ENCODE measurements around the gene SBK2. TPM values are rescaled to one million over a fixed set of nuclear protein-coding genes. Genes with fewer than 3 reads are reported as not detected.

The SBK2 gene
- total RNA-seq, 1 experiment from 2014 or later, result not detected

- Histone ChIP-seq H3F3A (ENCODE audit: low read length, unreplicated experiment) (no peaks in the 10 kb centered on the region), H4K20me1 (ENCODE audit: low read length) (no peaks in the 10 kb centered on the region), H3K27ac (ENCODE audit: low read length) (no peak overlapping the region), H3K4me3 (ENCODE audit: low read length) (no peak overlapping the region), H3K9me2 (replicated peaks; ENCODE audit: low read length) (no peaks in the 10 kb centered on the region), H3K9ac (ENCODE audit: low read length) (no peak overlapping the region), H3K9me3 (ENCODE audit: low read length) (no peaks in the 10 kb centered on the region), H3K79me2 (ENCODE audit: low read length) (no peaks in the 10 kb centered on the region), H3K4me1 (ENCODE audit: insufficient read depth, low read length) (peaks cover 17% of the 10 kb centered on the region), H3K36me3 (ENCODE audit: low read depth, low read length) (no peaks in the 10 kb centered on the region), H3K4me2 (ENCODE audit: low read length) (no peak overlapping the region), H3K27me3 (ENCODE audit: low read length) (no peaks in the 10 kb centered on the region), H2AFZ (ENCODE audit: low read length) (0 out of 2 replicates have a peak overlapping the region, but pooled peaks have one; percentile 16)
- ChIA-PET CTCF (no interaction called here), POLR2A (ENCODE audit: unreplicated experiment) (no interaction called here)
- BruUV-seq (replicated peaks), result no TSS peak
- ATAC-seq (peak; percentile 11), DNase-seq (peak; percentile 31)
- TF ChIP-seq EZH2phosphoT487 (IDR thresholded peaks at IDR 0.05; ENCODE audit: borderline replicate concordance, low read length) (no peak), EZH2 (IDR thresholded peaks at IDR 0.05; ENCODE audit: low read length, unreplicated experiment) (no peak), CTCF (conservative IDR thresholded peaks at IDR 0.05; ENCODE audit: low read depth, low read length) (no peak)
- intact Hi-C loops (cut with micrococcal nuclease), result no loop called here
Measured at GRCh38 chr19:55553217-55554182, 16.6 kb upstream of the SBK2 start.

DNA sequence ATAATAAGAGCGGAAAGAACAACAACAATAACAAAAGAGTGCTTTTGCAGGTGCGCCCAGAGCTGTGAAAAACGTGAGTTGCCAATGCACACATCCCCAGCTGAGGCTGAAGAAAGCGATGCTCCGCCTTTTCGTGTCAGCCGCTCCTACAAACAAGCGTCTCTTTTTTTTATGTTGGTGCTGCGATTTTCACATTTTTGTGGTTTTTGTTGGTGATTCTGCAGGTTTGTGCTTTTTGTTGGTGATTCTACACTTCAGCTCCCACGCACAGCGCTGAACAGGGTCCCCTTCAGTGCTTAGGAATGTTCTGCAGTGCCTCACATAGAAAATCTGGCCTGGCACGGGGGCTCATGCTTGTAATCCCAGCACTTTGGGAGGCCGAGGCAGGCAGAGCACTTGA lies 15.7 kb upstream of the SBK2 start:
- no peak overlapping the region for H3K27ac ChIP-seq (ENCODE audit: low read length)
- H3K9me3 ChIP-seq (ENCODE audit: low read length), result no peaks in the 10 kb centered on the region
- ChIA-PET POLR2A (ENCODE audit: unreplicated experiment) (no interaction called here), CTCF (no interaction called here)
- H3F3A ChIP-seq (ENCODE audit: low read length, unreplicated experiment), result peaks cover under 1% of the 10 kb centered on the region
- H2AFZ ChIP-seq (ENCODE audit: low read length), result no peak overlapping the region
- TF ChIP-seq EZH2phosphoT487 (IDR thresholded peaks at IDR 0.05; ENCODE audit: borderline replicate concordance, low read length), result no peak
- TF ChIP-seq EZH2 (IDR thresholded peaks at IDR 0.05; ENCODE audit: low read length, unreplicated experiment), result no peak
- H3K4me2 ChIP-seq (ENCODE audit: low read length), result no peak overlapping the region
- H3K4me1 ChIP-seq (ENCODE audit: insufficient read depth, low read length), result peaks cover 19% of the 10 kb centered on the region
- no peaks in the 10 kb centered on the region for H4K20me1 ChIP-seq (ENCODE audit: low read length)
- no peaks in the 10 kb centered on the region for H3K27me3 ChIP-seq (ENCODE audit: low read length)
- no peaks in the 10 kb centered on the region for H3K9me2 ChIP-seq (replicated peaks; ENCODE audit: low read length)
- no peak overlapping the region for H3K4me3 ChIP-seq (ENCODE audit: low read length)
- ATAC-seq (no peak), DNase-seq (no peak)
- intact Hi-C loops (cut with micrococcal nuclease), result no loop called here
- H3K36me3 ChIP-seq (ENCODE audit: low read depth, low read length), result no peaks in the 10 kb centered on the region
- H3K79me2 ChIP-seq (ENCODE audit: low read length), result no peaks in the 10 kb centered on the region
- no TSS peak for BruUV-seq (replicated peaks)
- no peak overlapping the region for H3K9ac ChIP-seq (ENCODE audit: low read length)

GRCh38 chr19:55552206-55552605 lies 15.3 kb upstream of the SBK2 start:
- POLR2A ChIA-PET (ENCODE audit: unreplicated experiment), result no interaction called here
- Histone ChIP-seq H3K79me2 (ENCODE audit: low read length) (no peaks in the 10 kb centered on the region), H3K9me2 (replicated peaks; ENCODE audit: low read length) (no peaks in the 10 kb centered on the region), H2AFZ (ENCODE audit: low read length) (no peak overlapping the region), H3K9me3 (ENCODE audit: low read length) (no peaks in the 10 kb centered on the region), H3K4me1 (ENCODE audit: insufficient read depth, low read length) (peaks cover 24% of the 10 kb centered on the region), H3K4me3 (ENCODE audit: low read length) (no peak overlapping the region), H3K9ac (ENCODE audit: low read length) (no peak overlapping the region), H3F3A (ENCODE audit: low read length, unreplicated experiment) (peaks cover 3% of the 10 kb centered on the region), H4K20me1 (ENCODE audit: low read length) (no peaks in the 10 kb centered on the region), H3K27me3 (ENCODE audit: low read length) (no peaks in the 10 kb centered on the region), H3K4me2 (ENCODE audit: low read length) (no peak overlapping the region), H3K27ac (ENCODE audit: low read length) (no peak overlapping the region), H3K36me3 (ENCODE audit: low read depth, low read length) (no peaks in the 10 kb centered on the region)
- TF ChIP-seq EZH2 (IDR thresholded peaks at IDR 0.05; ENCODE audit: low read length, unreplicated experiment), result no peak
- no peak for TF ChIP-seq CTCF (conservative IDR thresholded peaks at IDR 0.05; ENCODE audit: low read depth, low read length)
- TF ChIP-seq EZH2phosphoT487 (IDR thresholded peaks at IDR 0.05; ENCODE audit: borderline replicate concordance, low read length), result no peak
- intact Hi-C loops (cut with micrococcal nuclease), result no loop called here
- DNase-seq (no peak), ATAC-seq (no peak)
- CTCF ChIA-PET, result no interaction called here
- BruUV-seq (replicated peaks), result no TSS peak
